Measurements from ENCODE around the gene CASP7. TPM values are rescaled to one million over a fixed set of nuclear protein-coding genes. Genes with fewer than 3 reads are reported as not detected.

The CASP7 gene
- total and polyA plus RNA-seq, 2 donors (not counting 1 experiment from before 2014, with no cell fraction given): 5.7 to 23.9 TPM

GRCh38 chr10:113711142-113711541 lies 31.4 kb downstream of the CASP7 start:
- H3K4me1 Mint-ChIP-seq: peaks cover 34% of the 10 kb centered on the region
- H3K27me3 ChIP-seq (replicated peaks in 1 of 4; ENCODE audit: control extremely low read depth in 1 of 4, control insufficient read depth in 3 of 4, insufficient read depth in 4 of 4, low read length in 3 of 4): no peaks in the 10 kb centered on the region
- no peaks in the 10 kb centered on the region for H3K27me3 Mint-ChIP-seq
- no peak overlapping the region for H3K4me3 Mint-ChIP-seq
- H3K4me2 ChIP-seq (replicated peaks; ENCODE audit: low read depth, low read length, poor library complexity, severe bottlenecking): no peak overlapping the region
- H3K27ac Mint-ChIP-seq: no peak overlapping the region
- no peak overlapping the region for H3K9ac ChIP-seq (ENCODE audit: low read length)
- no peak overlapping the region for H3K27ac ChIP-seq (ENCODE audit: low read length in 2 of 2)
- H3K9me3 Mint-ChIP-seq (ENCODE audit: insufficient read depth): no peaks in the 10 kb centered on the region
- ChIA-PET CTCF (no interaction called here), POLR2A (no interaction called here)
- H2AFZ ChIP-seq (ENCODE audit: insufficient read depth, low read depth, low read length, poor library complexity, severe bottlenecking): no peak overlapping the region
- DNase-seq (no peak), ATAC-seq (ENCODE audit: low read depth) (no peak)
- peaks cover 53% of the 10 kb centered on the region for H4K20me1 ChIP-seq (ENCODE audit: control insufficient read depth, insufficient read depth, low read length, poor library complexity, severe bottlenecking)
- no peak overlapping the region for H3K4me3 ChIP-seq (ENCODE audit: control extremely low read depth in 1 of 5, extremely low read depth in 1 of 5, insufficient read depth in 1 of 5, low read depth in 2 of 5, low read length in 4 of 5)
- TF ChIP-seq EZH2 (IDR thresholded peaks at IDR 0.05; ENCODE audit: borderline replicate concordance, insufficient read depth, low read depth, low read length, poor library complexity, severe bottlenecking): no peak
- no peak for TF ChIP-seq CTCF (IDR thresholded peaks at IDR 0.05)
- WGBS (ENCODE audit: insufficient coverage): 90% methylated on average over 2 of the region's 2 CpGs
- H3K36me3 ChIP-seq (replicated peaks in 1 of 2; ENCODE audit: control extremely low read depth in 1 of 2, control insufficient read depth in 1 of 2, extremely low read depth in 1 of 2, insufficient read depth in 2 of 2, low read length in 1 of 2): peaks cover 0 to 6% of the 10 kb centered on the region in 2 experiments
- intact Hi-C loops (cut with micrococcal nuclease): no loop called here
- no peaks in the 10 kb centered on the region for H3K9me3 ChIP-seq (ENCODE audit: control extremely low read depth in 1 of 3, control insufficient read depth in 2 of 3, insufficient read depth in 1 of 3, low read length in 2 of 3)
- peaks cover 0 to 4% of the 10 kb centered on the region in 2 donors for H3K4me1 ChIP-seq (ENCODE audit: control insufficient read depth in 2 of 2, insufficient read depth in 2 of 2, low read length in 2 of 2)
- H3K79me2 ChIP-seq (ENCODE audit: control insufficient read depth, insufficient read depth, low read length): peaks cover 37% of the 10 kb centered on the region

GRCh38 chr10:113712024-113712423 lies 32.3 kb downstream of the CASP7 start:
- intact Hi-C loops (cut with micrococcal nuclease): no loop called here
- Histone ChIP-seq H3K4me1 (ENCODE audit: control insufficient read depth in 2 of 2, insufficient read depth in 2 of 2, low read length in 2 of 2) (peaks cover 0 to 6% of the 10 kb centered on the region in 2 donors), H2AFZ (ENCODE audit: insufficient read depth, low read depth, low read length, poor library complexity, severe bottlenecking) (no peak overlapping the region), H3K27ac (ENCODE audit: low read length in 2 of 2) (no peak overlapping the region), H3K4me3 (ENCODE audit: control extremely low read depth in 1 of 5, extremely low read depth in 1 of 5, insufficient read depth in 1 of 5, low read depth in 2 of 5, low read length in 4 of 5) (no peak overlapping the region), H3K4me2 (replicated peaks; ENCODE audit: low read depth, low read length, poor library complexity, severe bottlenecking) (no peak overlapping the region), H3K79me2 (ENCODE audit: control insufficient read depth, insufficient read depth, low read length) (peaks cover 33% of the 10 kb centered on the region), H4K20me1 (ENCODE audit: control insufficient read depth, insufficient read depth, low read length, poor library complexity, severe bottlenecking) (peaks cover 52% of the 10 kb centered on the region), H3K36me3 (replicated peaks in 1 of 2; ENCODE audit: control extremely low read depth in 1 of 2, control insufficient read depth in 1 of 2, extremely low read depth in 1 of 2, insufficient read depth in 2 of 2, low read length in 1 of 2) (peaks cover 0 to 6% of the 10 kb centered on the region in 2 experiments), H3K27me3 (replicated peaks in 1 of 4; ENCODE audit: control extremely low read depth in 1 of 4, control insufficient read depth in 3 of 4, insufficient read depth in 4 of 4, low read length in 3 of 4) (no peaks in the 10 kb centered on the region), H3K9me3 (ENCODE audit: control extremely low read depth in 1 of 3, control insufficient read depth in 2 of 3, insufficient read depth in 1 of 3, low read length in 2 of 3) (no peaks in the 10 kb centered on the region), H3K9ac (ENCODE audit: low read length) (no peak overlapping the region)
- ATAC-seq (ENCODE audit: low read depth) (no peak), DNase-seq (no peak)
- no CpG with 5 or more reads among the region's 3 CpGs for WGBS (ENCODE audit: insufficient coverage)
- Mint-ChIP-seq H3K27ac (no peak overlapping the region), H3K9me3 (ENCODE audit: insufficient read depth) (no peaks in the 10 kb centered on the region), H3K27me3 (no peaks in the 10 kb centered on the region), H3K4me3 (no peak overlapping the region), H3K4me1 (peaks cover 37% of the 10 kb centered on the region)
- ChIA-PET CTCF (no interaction called here), POLR2A (no interaction called here)
- no peak for TF ChIP-seq EZH2 (IDR thresholded peaks at IDR 0.05; ENCODE audit: borderline replicate concordance, insufficient read depth, low read depth, low read length, poor library complexity, severe bottlenecking)
- TF ChIP-seq CTCF (IDR thresholded peaks at IDR 0.05): no peak

All from B cell (primary cell).